D341Med (cell line): ENCODE measurements around the gene MON1A.
A peak's percentile ranks its signal among the peaks of the same experiment; 100 is the strongest.
"Not testable (repeated sequence)": the region's sequence is repeated elsewhere in the genome, so short reads cannot be mapped to it uniquely, and the experiment has no call there.

Experiments
- DNase-seq: peaks from one replicate; pipeline ENCODE4 v3.0.0; 2012; ENCODE audit warnings: low spot score

MON1A gene

GRCh38 chr3:49917806-49918590 lies 11.6 kb downstream of the MON1A start:
- DNase-seq, result not testable (repeated sequence)

- DNase-seq, result no peak
Measured at GRCh38 chr3:49916686-49917085, 12.9 kb downstream of the MON1A start.

GRCh38 chr3:49914906-49915305 lies 14.7 kb downstream of the MON1A start:
- no peak for DNase-seq

DNA sequence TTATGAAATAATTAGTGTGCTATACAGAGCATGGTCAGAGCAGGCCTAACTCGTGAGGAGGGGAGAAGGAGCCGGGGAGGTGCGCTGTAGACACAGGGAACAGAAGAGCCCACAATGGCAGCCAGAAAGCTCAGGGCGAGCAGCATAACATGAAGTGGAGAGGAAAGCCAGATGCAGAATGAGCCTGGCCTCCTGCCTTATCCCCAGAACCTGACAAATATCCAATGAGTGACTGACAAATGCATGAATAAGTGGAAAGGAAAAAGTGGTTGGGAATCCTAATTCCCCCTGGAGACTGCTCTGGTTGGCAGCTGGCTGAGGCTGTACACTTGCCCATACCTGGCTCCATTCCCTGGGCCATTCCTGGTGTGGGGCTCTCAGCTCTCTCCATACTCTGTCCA lies 16.7 kb downstream of the MON1A start:
- peak; percentile 82 for DNase-seq

DNA sequence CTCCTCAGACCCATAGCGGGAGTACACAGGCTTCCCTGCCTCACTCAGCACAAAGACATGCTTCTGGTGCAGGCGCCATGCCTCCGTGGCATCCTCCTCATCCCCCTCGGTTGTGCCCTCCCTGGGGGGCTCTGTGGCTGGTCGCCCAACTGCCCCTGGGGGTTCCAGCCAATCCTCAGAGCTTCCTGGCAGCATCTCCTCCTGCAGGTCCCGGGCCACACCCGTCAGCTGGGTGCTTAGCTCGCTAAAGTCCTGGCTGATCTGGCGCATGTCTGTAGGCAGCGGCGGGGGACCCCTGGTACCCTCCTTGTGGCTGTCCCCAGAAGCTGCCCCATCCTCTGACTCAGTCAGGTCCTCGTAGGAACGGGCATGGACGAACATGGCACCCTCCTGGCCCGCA lies 18.0 kb downstream of the MON1A start:
- DNase-seq, result no peak

DNA sequence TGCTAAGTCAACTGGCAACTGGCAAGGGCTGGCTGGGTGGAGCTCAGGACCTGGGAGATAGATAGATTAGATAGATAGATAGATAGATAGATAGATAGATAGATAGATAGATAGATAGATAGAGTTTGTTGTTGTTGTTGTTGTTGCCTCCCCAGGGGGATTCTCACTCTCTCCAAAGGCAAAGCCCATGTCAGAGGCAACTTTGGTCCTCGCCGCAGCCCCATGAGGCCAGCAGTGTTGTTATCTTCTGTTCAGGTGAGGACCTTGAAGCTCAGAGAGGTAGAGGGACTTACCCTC lies 18.5 kb downstream of the MON1A start:
- no peak for DNase-seq

DNA sequence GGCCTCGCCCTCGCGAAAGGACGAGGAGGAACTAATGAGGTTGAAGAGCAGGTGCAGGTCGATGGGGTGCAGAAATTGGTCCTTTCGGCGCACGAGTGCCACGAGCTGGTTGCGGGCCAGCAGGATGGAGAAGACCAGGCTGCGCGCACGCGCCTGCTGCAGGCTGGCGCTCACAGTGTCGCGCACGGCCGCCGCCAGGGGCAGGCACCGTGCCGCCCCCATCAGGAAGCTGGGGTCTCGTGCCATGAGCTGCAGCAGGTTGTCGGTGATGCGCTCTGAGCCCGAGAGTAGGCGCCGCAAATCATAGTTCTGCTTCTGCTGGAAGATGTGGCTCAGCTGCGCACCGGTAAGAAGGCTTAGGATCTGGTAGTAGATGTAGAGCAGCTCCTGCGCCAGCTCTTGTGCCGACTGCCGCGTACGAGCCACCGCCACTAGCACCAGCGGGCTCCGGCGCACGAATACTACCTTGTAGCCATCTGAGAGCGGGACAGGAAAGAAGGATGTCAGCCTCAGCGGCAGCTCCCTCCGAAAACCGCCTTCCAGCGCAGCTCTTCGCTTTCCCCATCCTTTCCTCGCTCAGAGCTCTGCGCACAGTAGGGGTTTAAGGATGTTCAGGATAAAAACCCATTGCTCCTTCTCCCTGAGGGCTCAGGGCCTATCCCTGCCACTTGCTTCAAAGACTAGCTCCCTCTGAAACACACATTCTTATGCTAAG lies 19.0 kb downstream of the MON1A start:
- no peak for DNase-seq

DNA sequence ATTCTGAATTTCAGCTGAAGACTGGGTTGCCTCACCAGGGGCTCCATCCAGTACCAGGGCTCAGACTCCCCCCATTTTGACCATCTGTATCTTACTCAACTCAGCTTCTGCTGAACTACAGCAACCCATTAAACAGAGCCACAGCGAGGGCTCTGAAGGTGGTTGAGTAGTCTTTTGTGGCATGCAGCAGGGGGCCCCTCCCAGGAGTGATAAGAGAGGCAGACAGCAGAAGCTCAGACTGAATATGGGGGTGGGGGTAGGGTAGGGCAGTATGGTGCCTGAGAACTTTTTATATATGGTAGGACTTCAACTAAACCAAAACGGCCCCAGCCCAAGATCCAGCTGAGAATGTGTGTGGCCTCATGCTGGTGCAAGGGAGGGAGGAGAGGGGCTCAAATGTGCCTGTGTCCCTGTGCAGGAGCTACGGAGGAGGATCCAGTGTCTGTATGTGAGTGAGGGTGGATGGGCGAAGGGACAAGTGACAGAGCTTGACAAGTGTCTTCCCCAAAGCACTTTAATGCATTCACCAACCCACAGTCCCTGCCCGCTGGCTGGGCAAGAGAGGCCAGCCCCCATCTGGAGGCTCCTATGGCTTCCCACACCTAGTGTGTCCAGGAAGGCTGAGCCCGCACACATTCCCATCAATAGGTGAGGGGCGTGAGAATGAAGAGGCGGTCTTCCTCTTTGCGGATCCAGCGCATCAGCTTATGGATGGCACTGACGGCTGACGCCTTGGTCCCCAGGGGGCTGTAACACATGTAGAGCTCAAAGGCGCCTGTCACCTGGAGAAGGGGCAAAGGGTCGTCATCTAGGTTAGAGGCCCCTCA lies 21.0 kb downstream of the MON1A start:
- no peak for DNase-seq

GRCh38 chr3:49906073-49906743 lies 23.4 kb downstream of the MON1A start:
- peak; percentile 88 for DNase-seq

GRCh38 chr3:49904448-49904847 lies 25.2 kb downstream of the MON1A start:
- DNase-seq, result not testable (repeated sequence)

DNA sequence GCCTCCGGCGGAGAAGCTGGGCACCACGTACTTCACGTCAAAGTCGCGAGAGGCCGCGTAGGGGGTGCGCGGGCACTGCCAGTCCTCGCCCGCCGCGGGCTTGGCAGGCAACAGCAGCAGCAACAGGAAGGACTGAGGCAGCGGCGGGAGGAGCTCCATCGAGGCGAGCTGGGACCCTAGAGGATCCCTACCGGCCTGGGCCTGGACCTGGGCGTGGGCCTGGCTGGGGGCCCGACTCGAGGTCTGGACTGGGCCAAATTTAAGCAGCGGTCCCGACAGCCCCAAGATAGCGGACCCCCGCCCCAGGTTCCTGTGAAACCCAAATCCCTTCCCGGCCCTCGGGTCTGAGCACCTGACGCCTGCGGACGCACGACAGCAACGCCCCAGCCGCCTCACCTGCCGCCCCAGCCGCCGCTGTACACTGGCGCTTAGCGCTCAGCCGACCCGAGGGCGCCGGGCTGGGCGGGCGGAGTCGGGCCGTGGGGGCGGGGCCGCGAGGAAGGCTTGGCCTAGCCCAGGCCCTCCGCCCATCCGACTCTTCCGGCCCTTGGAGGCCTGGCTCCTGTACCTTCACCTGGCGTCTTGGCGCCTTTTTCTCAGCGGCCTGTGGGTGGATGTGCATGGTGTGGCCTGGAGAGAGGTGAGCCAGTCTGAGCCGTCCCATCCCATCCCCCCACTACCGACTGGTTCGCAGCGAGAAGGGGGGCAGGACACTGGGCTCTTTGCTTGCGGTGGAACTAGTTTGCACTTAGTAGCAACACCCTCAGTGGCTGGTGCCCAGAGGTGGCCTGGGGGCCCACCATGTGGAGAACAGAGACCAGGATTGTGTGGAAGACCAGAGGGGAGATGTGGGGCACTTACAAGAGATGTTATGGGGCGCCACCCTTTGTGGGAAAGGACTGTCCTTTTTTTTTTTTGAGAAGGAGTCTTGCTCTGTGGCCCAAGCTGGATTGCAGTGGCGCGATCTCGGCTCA lies 25.9 kb downstream of the MON1A start, which contains the start of gene MST1R:
Gene MST1R (minus strand): TSS at position 423 of the 974 bp plus-strand sequence. CDS start 264 bp downstream, at position 159.
- DNase-seq, result no peak

DNA sequence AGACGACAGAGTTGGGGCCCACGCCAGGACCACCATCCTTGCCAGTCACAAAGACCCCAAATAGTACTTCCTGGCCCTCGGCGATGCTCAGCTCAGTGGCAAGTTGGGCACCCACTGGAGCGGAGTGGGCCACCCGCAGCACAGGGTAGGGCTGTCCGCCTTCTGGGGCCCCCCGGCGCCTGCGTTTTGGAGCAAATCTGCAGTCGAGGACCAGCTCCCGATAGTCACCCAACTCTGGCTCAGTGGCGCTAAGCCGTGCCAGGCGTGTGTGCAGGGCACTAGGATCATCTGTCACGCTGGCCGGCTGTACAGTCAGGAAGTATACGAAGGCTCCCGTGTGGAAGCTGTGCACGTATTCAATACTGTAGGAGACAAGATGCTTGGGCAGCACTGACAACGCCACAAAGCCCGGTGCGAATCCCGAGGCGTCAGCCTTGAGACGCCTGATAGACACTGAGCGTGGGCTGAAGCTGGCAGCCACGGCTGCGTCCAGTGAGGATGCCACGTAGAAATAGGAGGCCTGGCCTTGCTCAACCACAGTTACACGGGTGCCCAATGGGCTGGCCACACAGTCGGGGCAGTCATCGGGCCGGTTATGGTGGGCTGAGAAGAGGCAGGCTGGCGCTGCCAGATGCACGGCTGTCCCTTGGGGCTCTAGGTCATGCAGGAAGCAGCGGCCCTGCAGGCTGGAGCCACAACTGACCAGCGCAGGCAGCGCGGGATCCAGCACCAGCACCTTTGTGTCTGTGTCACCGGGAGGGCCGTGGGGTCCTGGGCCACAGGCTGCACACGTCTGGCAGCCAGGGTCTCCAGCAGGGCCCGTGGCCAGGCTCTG lies 26.9 kb downstream of the MON1A start:
- no peak for DNase-seq

GRCh38 chr3:49901366-49902339 lies 28.0 kb downstream of the MON1A start:
- no peak for DNase-seq

GRCh38 chr3:49900491-49901153 lies 29.0 kb downstream of the MON1A start:
- no peak for DNase-seq

GRCh38 chr3:49899815-49900214 lies 29.8 kb downstream of the MON1A start:
- DNase-seq, result peak; percentile 83

- DNase-seq, result no peak
Measured at GRCh38 chr3:49898991-49899390, 30.6 kb downstream of the MON1A start.

DNA sequence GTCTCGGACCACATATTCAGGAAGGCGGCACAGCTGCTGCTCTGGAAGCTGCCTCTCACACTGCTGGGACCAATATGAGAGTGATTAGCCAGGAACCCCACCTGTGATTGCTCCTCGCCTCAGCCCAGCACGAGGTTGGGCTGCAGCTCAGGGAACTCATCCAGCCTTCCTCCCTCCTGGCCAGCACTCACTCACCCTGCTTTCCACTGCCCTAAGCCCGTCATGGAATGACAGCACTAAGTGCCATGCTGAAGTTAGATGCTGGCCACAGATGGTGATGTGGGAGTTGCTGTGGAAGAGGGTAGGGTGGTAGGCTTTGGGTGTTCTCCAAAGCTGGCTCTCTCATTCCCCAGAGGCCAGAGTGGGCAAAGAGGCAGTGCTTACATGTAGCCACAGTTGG lies 33.3 kb downstream of the MON1A start:
- no peak for DNase-seq

DNA sequence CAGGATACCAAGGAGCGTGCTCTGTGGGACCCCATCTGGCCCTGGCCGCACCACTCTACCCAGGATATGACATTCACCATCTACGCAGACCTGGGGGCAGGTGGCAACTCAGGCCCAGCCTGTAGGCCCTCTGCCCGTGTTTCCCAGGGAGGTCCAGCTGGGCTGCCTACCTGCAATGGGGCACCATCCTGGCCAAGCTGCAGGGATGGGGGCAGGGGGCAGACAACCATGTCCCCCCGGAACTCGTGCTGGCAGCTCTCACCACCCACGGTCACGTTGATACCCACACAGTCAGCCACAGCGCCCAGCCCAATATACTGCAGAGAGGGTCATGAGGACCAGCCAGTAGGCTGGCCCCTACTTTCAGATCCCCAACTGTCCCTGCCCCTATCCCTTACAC lies 33.8 kb downstream of the MON1A start:
- DNase-seq, result no peak
